Activated T-helper 2 cell treated with anti-CD3 and anti-CD28 coated beads, Interferon-gamma antibody, Interleukin-2, Interleukin-4, amounts not matched to agents 10 μg/mL and 5 μg/mL and 100 μg/mL, durations not matched to agents 14 hours and 24 hours and 36 hours (primary cell): ENCODE data around the gene ALDH9A1. TPM values are rescaled to one million over a fixed set of nuclear protein-coding genes. Genes with fewer than 3 reads are reported as not detected.
"Not testable (repeated sequence)": the region's sequence is repeated elsewhere in the genome, so short reads cannot be mapped to it uniquely, and the experiment has no call there.

Experiments used
- DNase-seq: peaks from one replicate; pipeline ENCODE4 v3.0.0; 2021; ENCODE audit warnings: low spot score
- H3K27ac Mint-ChIP-seq: one replicate; pipeline ENCODE4 v1.8.0; 2021; ENCODE audit warnings: mixed read lengths
- H3K27me3 Mint-ChIP-seq: one replicate; pipeline ENCODE4 v1.8.0; 2021; ENCODE audit warnings: low read depth, mixed read lengths
- H3K36me3 Mint-ChIP-seq: one replicate; pipeline ENCODE4 v1.8.0; 2021; ENCODE audit warnings: low read depth, mixed read lengths
- H3K4me1 Mint-ChIP-seq: one replicate; pipeline ENCODE4 v1.8.0; 2021; ENCODE audit warnings: low read depth, mixed read lengths
- H3K4me3 Mint-ChIP-seq: one replicate; pipeline ENCODE4 v1.8.0; 2021; ENCODE audit warnings: low read depth, mild to moderate bottlenecking, moderate library complexity, mixed read lengths
- H3K9me3 Mint-ChIP-seq: one replicate; pipeline ENCODE4 v1.8.0; 2021; ENCODE audit warnings: mixed read lengths
- intact Hi-C: fragments of 100-400 bp; cut with micrococcal nuclease; formaldehyde crosslinking; loops from one replicate; pipeline ENCODE4 v1.15.1; 2023
- total RNA-seq: library from RNA; stranded (reverse); gene quantifications from 2 replicates; pipeline ENCODE4 v1.2.3, GENCODE V29; 2022

Gene ALDH9A1
- total RNA-seq, 1 donor from 2014 or later, result 43.3 TPM

GRCh38 chr1:165707984-165708706, 9.8 kb upstream of the ALDH9A1 start:
- no peak overlapping the region for H3K27ac Mint-ChIP-seq
- DNase-seq, result no peak
- no peaks in the 10 kb centered on the region for H3K36me3 Mint-ChIP-seq
- intact Hi-C loops, result no loop called here
- H3K4me3 Mint-ChIP-seq, result no peak overlapping the region
- H3K27me3 Mint-ChIP-seq, result peaks cover 22% of the 10 kb centered on the region
- H3K9me3 Mint-ChIP-seq, result no peaks in the 10 kb centered on the region
- H3K4me1 Mint-ChIP-seq, result no peaks in the 10 kb centered on the region

DNA sequence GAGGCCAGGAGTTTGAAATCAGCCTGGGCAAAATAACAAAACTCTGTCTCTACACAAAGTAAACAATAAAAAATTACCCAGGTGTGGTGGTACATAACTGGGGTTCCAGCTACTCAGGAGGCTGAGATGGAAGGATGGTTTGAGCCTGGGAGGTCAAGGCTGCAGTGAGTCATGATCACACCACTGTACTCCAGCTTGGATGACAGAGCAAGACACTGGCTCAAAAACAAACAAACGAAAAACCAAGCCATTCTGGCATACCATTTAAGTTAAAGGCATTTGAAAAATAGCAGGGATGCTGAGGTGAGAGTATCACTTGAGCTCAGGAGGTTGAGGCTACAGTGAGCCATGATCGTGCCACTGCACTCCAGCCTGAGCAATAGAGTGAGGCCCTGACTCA, 5.3 kb upstream of the ALDH9A1 start:
- Mint-ChIP-seq H3K36me3 (no peaks in the 10 kb centered on the region), H3K4me1 (peaks cover 4% of the 10 kb centered on the region), H3K9me3 (no peaks in the 10 kb centered on the region), H3K27ac (no peak overlapping the region), H3K27me3 (peaks cover 11% of the 10 kb centered on the region), H3K4me3 (no peak overlapping the region)
- intact Hi-C loops, result no loop called here
- DNase-seq, result no peak

- H3K4me3 Mint-ChIP-seq, H3K9me3 Mint-ChIP-seq, H3K27ac Mint-ChIP-seq, H3K36me3 Mint-ChIP-seq, DNase-seq, H3K4me1 Mint-ChIP-seq, H3K27me3 Mint-ChIP-seq, intact Hi-C loops: not testable (repeated sequence)
Measured at GRCh38 chr1:165701922-165702321, 3.6 kb upstream of the ALDH9A1 start.

DNA sequence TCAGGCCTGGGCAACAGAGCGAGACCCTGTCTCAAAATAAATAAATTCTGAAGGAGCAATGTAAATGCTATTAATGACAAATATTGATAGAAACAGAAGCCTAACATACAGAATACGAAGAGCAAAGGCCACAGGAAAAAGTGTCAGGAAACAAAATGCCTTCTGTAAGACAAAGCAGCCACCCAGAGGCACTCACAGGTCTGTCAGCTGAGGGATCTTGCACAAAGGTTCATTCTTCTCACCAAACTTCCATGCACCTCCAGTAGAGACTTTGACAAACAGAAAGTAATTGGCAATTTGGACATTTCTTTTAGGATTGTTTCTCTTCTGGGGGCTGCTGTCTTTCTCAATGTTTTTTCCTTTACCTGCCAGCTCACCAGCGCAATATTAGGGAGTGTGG, 1.2 kb upstream of the ALDH9A1 start:
- intact Hi-C loops, result loop anchor here (5.0 kb wide), 3 partner anchors 128 to 468 kb away; partner anchors contain the start of genes FAM78B and UCK2
- peaks cover 18% of the 10 kb centered on the region for H3K4me1 Mint-ChIP-seq
- no peak overlapping the region for H3K4me3 Mint-ChIP-seq
- no peaks in the 10 kb centered on the region for H3K9me3 Mint-ChIP-seq
- H3K27me3 Mint-ChIP-seq, result peaks cover 3% of the 10 kb centered on the region
- DNase-seq, result no peak
- peaks cover 21% of the 10 kb centered on the region for H3K36me3 Mint-ChIP-seq
- H3K27ac Mint-ChIP-seq, result no peak overlapping the region

DNA sequence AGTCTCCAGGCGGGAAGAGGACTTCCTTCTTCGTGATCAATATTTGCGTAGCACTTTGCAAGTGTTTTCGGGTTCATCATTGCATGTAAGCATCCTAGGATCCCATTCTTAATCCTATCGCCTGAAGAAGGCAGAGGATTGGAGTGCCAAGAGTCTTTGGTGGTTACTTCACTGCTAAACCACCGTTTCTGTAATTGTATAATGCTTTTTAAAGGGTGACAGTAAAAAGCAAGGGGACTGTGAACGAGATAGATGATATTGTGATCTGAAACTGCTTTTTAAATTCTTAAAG, 345 bp upstream of the ALDH9A1 start:
- intact Hi-C loops, result loop anchor here (1.0 to 5.0 kb wide), 6 partner anchors 68 to 469 kb away; partner anchors contain the start of genes FAM78B, TMCO1 and UCK2
- H3K27me3 Mint-ChIP-seq, result peaks cover 3% of the 10 kb centered on the region

GRCh38 chr1:165697491-165697880, 876 bp downstream of the ALDH9A1 start:
- Mint-ChIP-seq H3K4me3 (peak overlapping the region; percentile 100), H3K9me3 (no peaks in the 10 kb centered on the region), H3K27me3 (peaks cover 3% of the 10 kb centered on the region), H3K27ac (peak overlapping the region; percentile 99), H3K4me1 (peaks cover 18% of the 10 kb centered on the region), H3K36me3 (peaks cover 40% of the 10 kb centered on the region)
- no peak for DNase-seq
- intact Hi-C loops, result loop anchor here (5.0 kb wide), 3 partner anchors 130 to 470 kb away; partner anchors contain the start of genes FAM78B and UCK2

More for the DNA sequence above, 345 bp upstream of the ALDH9A1 start:
- H3K36me3 Mint-ChIP-seq, result peaks cover 30% of the 10 kb centered on the region
- peak overlapping the region; percentile 100 for H3K4me3 Mint-ChIP-seq
- H3K9me3 Mint-ChIP-seq, result no peaks in the 10 kb centered on the region
- no peak for DNase-seq
- peak overlapping the region; percentile 99 for H3K27ac Mint-ChIP-seq
- H3K4me1 Mint-ChIP-seq, result peaks cover 18% of the 10 kb centered on the region

DNA sequence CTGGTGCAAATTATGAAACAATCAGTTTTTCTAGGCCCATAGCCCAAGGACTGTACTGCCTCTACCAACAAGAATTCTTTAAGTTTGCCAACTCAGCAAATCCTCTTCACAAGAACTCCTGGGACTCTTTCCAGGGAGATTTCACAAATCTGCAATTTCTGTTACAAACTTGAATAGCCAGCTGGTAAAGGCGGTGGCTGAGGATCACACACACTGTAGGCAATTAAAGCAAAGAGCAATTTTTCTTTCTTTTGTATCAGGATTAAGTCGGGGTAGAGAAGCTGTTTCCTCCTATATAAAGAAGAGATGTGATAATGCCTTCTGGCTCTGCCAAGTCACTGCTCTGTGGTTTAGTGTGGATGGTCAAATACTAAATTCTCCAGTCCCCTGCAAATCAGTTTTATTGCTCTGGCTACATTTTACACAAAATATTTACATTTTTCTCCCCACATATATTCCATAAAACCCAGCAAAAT, 1.7 kb downstream of the ALDH9A1 start:
- H3K27ac Mint-ChIP-seq, result peak overlapping the region; percentile 20
- peak overlapping the region; percentile 100 for H3K4me3 Mint-ChIP-seq
- H3K9me3 Mint-ChIP-seq, result no peaks in the 10 kb centered on the region
- peaks cover 48% of the 10 kb centered on the region for H3K36me3 Mint-ChIP-seq
- H3K27me3 Mint-ChIP-seq, result no peaks in the 10 kb centered on the region
- no peak for DNase-seq
- intact Hi-C loops, result loop anchor here (5.0 kb wide), 3 partner anchors 131 to 471 kb away; partner anchors contain the start of genes FAM78B and UCK2
- peaks cover 22% of the 10 kb centered on the region for H3K4me1 Mint-ChIP-seq

- Mint-ChIP-seq H3K4me3 (no peak overlapping the region), H3K36me3 (peaks cover 59% of the 10 kb centered on the region), H3K27ac (no peak overlapping the region), H3K9me3 (no peaks in the 10 kb centered on the region), H3K27me3 (no peaks in the 10 kb centered on the region), H3K4me1 (peaks cover 29% of the 10 kb centered on the region)
- DNase-seq, result no peak
- intact Hi-C loops, result loop anchor here (5.0 kb wide), 3 partner anchors 132 to 472 kb away; partner anchors contain the start of genes FAM78B and UCK2
Measured at GRCh38 chr1:165695031-165695430, 3.3 kb downstream of the ALDH9A1 start.

- H3K27ac Mint-ChIP-seq, result no peak overlapping the region
Measured at GRCh38 chr1:165688046-165688445, 10.3 kb downstream of the ALDH9A1 start.

GRCh38 chr1:165686971-165687433, 11.4 kb downstream of the ALDH9A1 start:
- DNase-seq, result no peak
- Mint-ChIP-seq H3K27ac (peak overlapping the region; percentile 71), H3K9me3 (peaks cover 6% of the 10 kb centered on the region), H3K27me3 (no peaks in the 10 kb centered on the region), H3K4me3 (peak overlapping the region; percentile 3), H3K4me1 (peaks cover 45% of the 10 kb centered on the region), H3K36me3 (peaks cover 83% of the 10 kb centered on the region)
- intact Hi-C loops, result no loop called here

More at GRCh38 chr1:165688046-165688445, 10.3 kb downstream of the ALDH9A1 start:
- Mint-ChIP-seq H3K36me3 (peaks cover 80% of the 10 kb centered on the region), H3K9me3 (peaks cover 6% of the 10 kb centered on the region), H3K27me3 (no peaks in the 10 kb centered on the region), H3K4me3 (no peak overlapping the region), H3K4me1 (peaks cover 46% of the 10 kb centered on the region)
- intact Hi-C loops, result no loop called here
- DNase-seq, result no peak

- DNase-seq, result no peak
- Mint-ChIP-seq H3K4me1 (peaks cover 40% of the 10 kb centered on the region), H3K9me3 (peaks cover 6% of the 10 kb centered on the region), H3K27ac (peak overlapping the region; percentile 71), H3K36me3 (peaks cover 83% of the 10 kb centered on the region), H3K27me3 (no peaks in the 10 kb centered on the region), H3K4me3 (no peak overlapping the region)
- intact Hi-C loops, result no loop called here
Measured at GRCh38 chr1:165686121-165686970, 12.0 kb downstream of the ALDH9A1 start.

DNA sequence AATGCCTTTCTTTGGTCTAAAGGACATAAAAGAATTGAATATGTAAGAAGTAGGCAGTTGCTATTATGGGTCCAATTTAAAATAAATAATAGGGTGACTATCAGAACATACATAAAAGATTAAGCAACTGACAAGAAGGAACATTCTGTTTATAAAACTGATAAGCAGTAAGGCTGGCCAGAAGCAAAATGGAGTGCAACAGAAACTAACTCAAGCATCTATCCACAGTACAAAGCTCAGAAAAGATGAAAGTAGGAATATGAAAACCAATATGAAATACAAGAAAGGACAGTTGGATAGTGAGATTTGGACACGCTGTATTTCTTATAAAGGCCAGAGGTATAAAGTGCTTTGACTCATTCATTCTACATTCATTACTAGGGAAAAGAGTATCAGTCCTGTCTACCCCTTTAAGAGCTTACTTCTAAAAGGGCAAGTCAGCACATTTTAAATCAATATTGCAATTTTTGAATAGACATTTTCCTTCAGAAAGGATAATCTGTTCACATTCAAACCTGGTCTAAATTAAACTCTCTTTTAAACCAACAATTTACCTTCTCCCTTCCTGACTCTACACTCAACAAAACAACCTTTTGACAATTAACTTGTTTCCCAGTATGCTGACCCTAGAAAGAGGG, 14.4 kb downstream of the ALDH9A1 start:
- peaks cover 6% of the 10 kb centered on the region for H3K9me3 Mint-ChIP-seq
- no peaks in the 10 kb centered on the region for H3K27me3 Mint-ChIP-seq
- no peak for DNase-seq
- intact Hi-C loops, result no loop called here
- peaks cover 39% of the 10 kb centered on the region for H3K4me1 Mint-ChIP-seq
- no peak overlapping the region for H3K27ac Mint-ChIP-seq
- H3K36me3 Mint-ChIP-seq, result peaks cover 90% of the 10 kb centered on the region
- no peak overlapping the region for H3K4me3 Mint-ChIP-seq
